Adrenal gland (tissue), 5 donors: ENCODE data around the gene PAX5.

Experiments
- CTCF ChIP-seq, 6 experiments: fragments of 450-650 bp in 4 of 6; fragments of 200-600 bp in 2 of 6; sonication (generic) in 1 of 6; IDR thresholded peaks; 1 replicate in 5 of 6; 2 replicates in 1 of 6; pipeline versions ENCODE4 v1.5.1 to v1.8.0; 2016 to 2021; ENCODE audit warnings: antibody characterized with exemption in 6 of 6, mild to moderate bottlenecking in 2 of 6, moderate library complexity in 1 of 6
- POLR2A ChIP-seq, 2 donors: fragments of 450-650 bp; IDR thresholded peaks; one replicate each; pipeline ENCODE4 v1.6.1; 2017; ENCODE audit warnings: antibody characterized with exemption in 2 of 2, mild to moderate bottlenecking in 2 of 2, moderate library complexity in 1 of 2
- donor health status: DM: no; HTN: no; CAD: no.

GRCh38 chr9:36867672-36868471 lies 166.2 kb downstream of the PAX5 start:
- no peak for TF ChIP-seq CTCF (IDR thresholded peaks at IDR 0.05)
- no peak for TF ChIP-seq POLR2A (IDR thresholded peaks at IDR 0.05)
